HepG2 (cell line): ENCODE measurements around the gene MTOR.

ENCODE experiments used
- CBX2 ChIP-seq, 2 experiments: fragments of 200-600 bp in 1 of 2; sonication (generic); formaldehyde crosslinking in 1 of 2; IDR thresholded peaks; 2 replicates each; pipeline versions ENCODE4 v1.7.0 to v1.8.1; 2018 to 2022; ENCODE audit warnings: low read depth in 2 of 2, low read length in 1 of 2, mild to moderate bottlenecking in 1 of 2, missing genetic modification reagents in 1 of 2
- CREB1 ChIP-seq, 2 experiments: fragments of 450-650 bp in 1 of 2; IDR thresholded peaks; 2 replicates each; pipeline ENCODE4 v1.6.1; 2016 to 2017; ENCODE audit warnings: control low read depth in 1 of 2, mild to moderate bottlenecking in 1 of 2, missing compliant biosample characterization in 1 of 2, missing genetic modification characterization in 1 of 2
- IKZF1 ChIP-seq: fragments of 450-650 bp; IDR thresholded peaks from 2 replicates; pipeline ENCODE4 v1.7.1; 2016
- KDM5B ChIP-seq: sonication (generic); formaldehyde crosslinking; IDR thresholded peaks from 2 replicates; pipeline ENCODE4 v1.4.0; 2020; ENCODE audit warnings: missing genetic modification reagents, mild to moderate bottlenecking, borderline replicate concordance
- MAZ ChIP-seq, 2 experiments: sonication (generic) in 1 of 2; formaldehyde crosslinking in 1 of 2; IDR thresholded peaks; 2 replicates each; pipeline versions ENCODE4 v1.5.0 to v1.6.1; 2012 to 2020; ENCODE audit warnings: low read depth in 2 of 2, mild to moderate bottlenecking in 2 of 2, borderline replicate concordance in 1 of 2, improper control_type of control experiment in 1 of 2, low read length in 1 of 2, missing genetic modification reagents in 1 of 2, moderate library complexity in 1 of 2
- MEIS1 ChIP-seq: sonication (generic); formaldehyde crosslinking; IDR thresholded peaks from 2 replicates; pipeline ENCODE4 v1.9.0; 2021; ENCODE audit warnings: mild to moderate bottlenecking, missing genetic modification reagents, moderate library complexity, borderline replicate concordance
- SMAD9 ChIP-seq: sonication (generic); formaldehyde crosslinking; IDR thresholded peaks from 2 replicates; pipeline ENCODE4 v1.5.1; 2020; ENCODE audit warnings: mild to moderate bottlenecking, missing genetic modification reagents
- TP53 ChIP-seq: sonication (generic); formaldehyde crosslinking; conservative IDR thresholded peaks from 2 replicates; pipeline ENCODE4 v1.4.0; 2020; ENCODE audit warnings: missing genetic modification reagents
- ZNF317 ChIP-seq: sonication (generic); formaldehyde crosslinking; IDR thresholded peaks from 2 replicates; pipeline ENCODE4 v1.5.0; 2020; ENCODE audit warnings: mild to moderate bottlenecking, missing genetic modification reagents
- TF ChIP-seq, protein P1 (sequence below): sonication (generic); formaldehyde crosslinking; IDR thresholded peaks from 2 replicates; pipeline ENCODE4 v1.5.0; 2020; ENCODE audit warnings: missing genetic modification reagents, mild to moderate bottlenecking, borderline replicate concordance

DNA sequence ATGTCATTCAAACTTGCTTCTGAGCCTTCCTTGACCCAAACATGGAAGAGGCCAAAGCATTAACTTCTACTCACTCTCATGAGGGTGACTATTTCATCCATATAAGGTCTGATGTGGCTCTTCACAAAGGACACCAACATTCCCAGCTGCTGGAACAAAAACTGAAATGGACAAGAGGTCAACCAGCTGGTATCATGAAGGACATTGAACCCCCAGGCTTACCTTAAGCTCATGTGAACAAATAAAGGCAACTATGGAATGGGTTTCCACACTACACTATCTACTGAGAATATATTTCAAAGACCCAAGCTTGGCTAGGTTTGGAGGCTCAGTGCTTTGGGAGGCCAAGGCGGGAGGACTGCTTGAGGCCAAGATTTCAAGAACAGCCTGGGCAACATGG, 46.3 kb downstream of the MTOR start:
- no peak for TF ChIP-seq TP53 (CRISPR knock-in tag)
- TF ChIP-seq CREB1 (IDR thresholded peaks at IDR 0.05) = no peak
- TF ChIP-seq CREB1 (CRISPR knock-in tag; IDR thresholded peaks at IDR 0.05) = no peak
- no peak for TF ChIP-seq SMAD9 (CRISPR knock-in tag)
- TF ChIP-seq KDM5B (CRISPR knock-in tag) = no peak
- no peak for TF ChIP-seq ZNF317 (CRISPR knock-in tag)
- TF ChIP-seq IKZF1 = no peak
- TF ChIP-seq MAZ (IDR thresholded peaks at IDR 0.05; ENCODE audit: borderline replicate concordance, low read depth, low read length) = no peak
- TF ChIP-seq MAZ (CRISPR knock-in tag; IDR thresholded peaks at IDR 0.05; ENCODE audit: low read depth) = no peak
- TF ChIP-seq MEIS1 (CRISPR knock-in tag) = no peak
- TF ChIP-seq, protein P1, sequence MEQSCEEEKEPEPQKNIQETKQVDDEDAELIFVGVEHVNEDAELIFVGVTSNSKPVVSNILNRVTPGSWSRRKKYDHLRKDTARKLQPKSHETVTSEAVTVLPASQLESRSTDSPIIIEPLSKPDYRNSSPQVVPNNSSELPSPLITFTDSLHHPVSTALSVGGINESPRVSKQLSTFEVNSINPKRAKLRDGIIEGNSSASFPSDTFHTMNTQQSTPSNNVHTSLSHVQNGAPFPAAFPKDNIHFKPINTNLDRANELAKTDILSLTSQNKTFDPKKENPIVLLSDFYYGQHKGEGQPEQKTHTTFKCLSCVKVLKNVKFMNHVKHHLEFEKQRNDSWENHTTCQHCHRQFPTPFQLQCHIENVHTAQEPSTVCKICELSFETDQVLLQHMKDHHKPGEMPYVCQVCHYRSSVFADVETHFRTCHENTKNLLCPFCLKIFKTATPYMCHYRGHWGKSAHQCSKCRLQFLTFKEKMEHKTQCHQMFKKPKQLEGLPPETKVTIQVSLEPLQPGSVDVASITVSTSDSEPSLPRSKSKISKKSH (CRISPR knock-in tag) = no peak
- no peak for TF ChIP-seq CBX2 (IDR thresholded peaks at IDR 0.05; ENCODE audit: low read depth, low read length)
- TF ChIP-seq CBX2 (CRISPR knock-in tag; IDR thresholded peaks at IDR 0.05; ENCODE audit: low read depth) = no peak
